HepG2 (cell line): ENCODE measurements around the gene CHL1. TPM values are rescaled to one million over a fixed set of nuclear protein-coding genes. Genes with fewer than 3 reads are reported as not detected.

ENCODE experiments used
- ATAC-seq: fragments of 200-7000 bp; cut with Tn5 transposase; 3 replicates; pipeline ENCODE4 v1.9.1; 2020; ENCODE audit warnings: mild to moderate bottlenecking, moderate library complexity
- BruUV-seq: library from RNA; stranded (reverse); fragments of 400-500 nt; replicated peaks from 2 replicates; lab custom pipeline; 2021; lab: Mats Ljungman, UMichigan
- CTCF ChIA-PET: fragments of 300-600 bp; formaldehyde crosslinking; extraction: SDS; loops from one replicate; lab custom pipeline; 2021; ENCODE audit warnings: low total read pairs, inconsistent platforms, low intra/inter-chr PET ratio; lab: Yijun Ruan, JAX
- POLR2A ChIA-PET: fragments of 350-600 bp; sonication (Branson Sonifier 250); formaldehyde crosslinking; loops from one replicate; lab custom pipeline; 2020; ENCODE audit warnings: antibody characterized with exemption, inconsistent platforms; lab: Yijun Ruan, JAX
- DNase-seq: peaks from one replicate; pipeline ENCODE4 v3.0.0-alpha.2; 2015; ENCODE audit warnings: low spot score
- FAIRE-seq: peaks from 3 replicates; lab custom pipeline; 2011; peaks lifted over from hg19 to GRCh38; lab: Jason Lieb, UNC
- H2AFZ ChIP-seq: one replicate; pipeline ENCODE4 v1.6.1; 2011; ENCODE audit warnings: low read length, inconsistent platforms
- H3K27ac ChIP-seq: fragments of 300-600 bp; 3 replicates; pipeline ENCODE4 v1.8.0; 2011; ENCODE audit warnings: mixed run types, mild to moderate bottlenecking, mixed read lengths, low read length, inconsistent platforms; ENCODE audit not compliant: insufficient read depth; ENCODE audit errors: extremely low read length
- H3K27me3 ChIP-seq, 2 experiments: fragments of 200-600 bp in 1 of 2; 2 replicates in 1 of 2; 3 replicates in 1 of 2; pipeline versions ENCODE4 v1.6.0 to v1.8.0; 2011; ENCODE audit warnings: low read length in 2 of 2, mild to moderate bottlenecking in 2 of 2, moderate library complexity in 2 of 2, inconsistent platforms in 1 of 2; ENCODE audit not compliant: insufficient read depth in 2 of 2, control insufficient read depth in 1 of 2
- H3K36me3 ChIP-seq, 2 experiments: fragments of 200-600 bp in 1 of 2; replicated peaks in 1 of 2; 2 replicates in 1 of 2; 3 replicates in 1 of 2; pipeline versions ENCODE4 v1.5.1 to v1.8.0; 2011; ENCODE audit warnings: low read length in 2 of 2, inconsistent platforms in 1 of 2; ENCODE audit not compliant: insufficient read depth in 2 of 2, control insufficient read depth in 1 of 2
- H3K4me1 ChIP-seq: 2 replicates; pipeline ENCODE4 v1.5.1; 2012; ENCODE audit warnings: low read length, inconsistent platforms; ENCODE audit not compliant: insufficient read depth
- H3K4me2 ChIP-seq: 2 replicates; pipeline ENCODE4 v1.6.0; 2011; ENCODE audit warnings: low read depth, low read length, inconsistent platforms
- H3K4me3 ChIP-seq, 3 experiments: fragments of 200-600 bp in 1 of 3; sonication (generic), shearing (Covaris generic) in 1 of 3; replicated peaks in 1 of 3; 2 replicates each; pipeline ENCODE4 v1.5.1; 2011 to 2016; ENCODE audit warnings: low read length in 3 of 3, inconsistent platforms in 2 of 3, low read depth in 2 of 3, mild to moderate bottlenecking in 2 of 3, control low read depth in 1 of 3, mixed read lengths in 1 of 3; ENCODE audit not compliant: insufficient read depth in 1 of 3
- H3K79me2 ChIP-seq: one replicate; pipeline ENCODE4 v1.6.1; 2011; ENCODE audit warnings: low read length, inconsistent platforms; ENCODE audit not compliant: insufficient read depth
- H3K9ac ChIP-seq: 2 replicates; pipeline ENCODE4 v1.6.0; 2011; ENCODE audit warnings: mild to moderate bottlenecking, low read depth, low read length, inconsistent platforms; ENCODE audit not compliant: insufficient read depth
- H3K9me3 ChIP-seq: 2 replicates; pipeline ENCODE4 v1.5.1; 2012; ENCODE audit warnings: mild to moderate bottlenecking, low read length
- H4K20me1 ChIP-seq: 2 replicates; pipeline ENCODE4 v1.6.0; 2011; ENCODE audit warnings: inconsistent platforms, mild to moderate bottlenecking, low read length, moderate library complexity; ENCODE audit not compliant: insufficient read depth
- AGO1 ChIP-seq: fragments of 200-400 bp; formaldehyde crosslinking; IDR thresholded peaks from 2 replicates; pipeline ENCODE4 v1.6.1; 2017; ENCODE audit warnings: mild to moderate bottlenecking, low read depth, low read length, moderate library complexity; ENCODE audit not compliant: poor library complexity, severe bottlenecking
- GFI1 ChIP-seq: sonication (generic); formaldehyde crosslinking; IDR thresholded peaks from 2 replicates; pipeline ENCODE4 v1.5.0; 2020; ENCODE audit warnings: missing genetic modification reagents, mild to moderate bottlenecking, borderline replicate concordance
- HES4 ChIP-seq: sonication (generic); formaldehyde crosslinking; IDR thresholded peaks from 2 replicates; pipeline ENCODE4 v1.9.0; 2021; ENCODE audit warnings: mild to moderate bottlenecking, missing genetic modification reagents, borderline replicate concordance
- JDP2 ChIP-seq: sonication (generic); formaldehyde crosslinking; IDR thresholded peaks from 2 replicates; pipeline ENCODE4 v1.8.1; 2022; ENCODE audit warnings: missing genetic modification reagents, borderline replicate concordance
- MAFK ChIP-seq, 2 experiments: IDR thresholded peaks in 1 of 2; conservative IDR thresholded peaks in 1 of 2; 2 replicates each; pipeline ENCODE4 v1.6.1; 2011; ENCODE audit warnings: improper control_type of control experiment in 2 of 2, low read length in 2 of 2
- MYPOP ChIP-seq: sonication (generic); formaldehyde crosslinking; IDR thresholded peaks from 2 replicates; pipeline ENCODE4 v1.8.1; 2023; ENCODE audit warnings: mild to moderate bottlenecking, moderate library complexity, missing genetic modification reagents
- RFX1 ChIP-seq: fragments of 450-650 bp; IDR thresholded peaks from 2 replicates; pipeline ENCODE4 v1.6.1; 2017
- STAG1 ChIP-seq: sonication (generic); formaldehyde crosslinking; IDR thresholded peaks from 2 replicates; pipeline ENCODE4 v1.4.0; 2020; ENCODE audit warnings: missing genetic modification reagents
- ZBTB3 ChIP-seq: sonication (generic); formaldehyde crosslinking; IDR thresholded peaks from 2 replicates; pipeline ENCODE4 v1.4.0; 2020; ENCODE audit warnings: low read depth, mild to moderate bottlenecking, moderate library complexity, missing genetic modification reagents, borderline replicate concordance
- ZBTB46 ChIP-seq: sonication (generic); formaldehyde crosslinking; IDR thresholded peaks from 2 replicates; pipeline ENCODE4 v1.4.0; 2020; ENCODE audit warnings: mild to moderate bottlenecking, missing genetic modification reagents, borderline replicate concordance
- ZNF205 ChIP-seq: IDR thresholded peaks from 2 replicates; pipeline ENCODE4 v1.6.1; 2018; ENCODE audit warnings: missing biosample characterization, missing genetic modification reagents
- ZNF264 ChIP-seq: sonication (generic); formaldehyde crosslinking; IDR thresholded peaks from 2 replicates; pipeline ENCODE4 v1.4.0; 2020; ENCODE audit warnings: missing genetic modification reagents
- ZNF367 ChIP-seq: sonication (generic); formaldehyde crosslinking; IDR thresholded peaks from 2 replicates; pipeline ENCODE4 v1.4.0; 2020; ENCODE audit warnings: missing genetic modification reagents, borderline replicate concordance
- ZNF557 ChIP-seq: sonication (generic); formaldehyde crosslinking; IDR thresholded peaks from 2 replicates; pipeline ENCODE4 v1.4.0; 2020; ENCODE audit warnings: missing genetic modification reagents
- ZNF674 ChIP-seq: sonication (generic); formaldehyde crosslinking; IDR thresholded peaks from 2 replicates; pipeline ENCODE4 v1.5.0; 2020; ENCODE audit warnings: low read depth, mild to moderate bottlenecking, missing genetic modification reagents
- WGBS: methylation state at CpG from one replicate; pipeline ENCODE4 v1.1.6; 2017; ENCODE audit warnings: low lambda C conversion rate; 5-methylcytosine and 5-hydroxymethylcytosine counted together
- in situ Hi-C: cut with HindIII; loops from 2 replicates; pipeline ENCODE4 v1.10.0; 2017; ENCODE audit warnings: low pct_unique_long_range_greater_than_20kb; ENCODE audit not compliant: extremely low pct_ligation_motif_present
- intact Hi-C: fragments of 100-400 bp; cut with micrococcal nuclease; formaldehyde crosslinking; loops from one replicate; pipeline ENCODE4 v1.10.0; 2022; ENCODE audit not compliant: unreplicated experiment
- polyA plus RNA-seq, 8 experiments: library from polyadenylated mRNA; depleted of rRNA in 3 of 8; stranded (reverse) in 7 of 8; unstranded in 1 of 8; fragments of >200 nt; fragmentation: Illumina TruSeq in 4 of 8; extraction: Trizol in 4 of 8; gene quantifications; 2 replicates each; pipeline versions ENCODE4 v1.2.1 to v1.2.3, GENCODE V29; 2011 to 2016; ENCODE audit warnings: low read depth in 4 of 8, missing spikeins in 1 of 8, mixed read lengths in 1 of 8; ENCODE audit not compliant: insufficient read depth in 1 of 8
- total RNA-seq, 5 experiments: library from RNA; depleted of rRNA; stranded (reverse); fragments of >200 nt; fragmentation: Illumina TruSeq; extraction: Trizol; gene quantifications; 2 replicates each; pipeline ENCODE4 v1.2.3, GENCODE V29; 2016; ENCODE audit warnings: low read depth in 1 of 5
- TF ChIP-seq, protein P1 (sequence below): sonication (generic); formaldehyde crosslinking; IDR thresholded peaks from 2 replicates; pipeline ENCODE4 v1.8.0; 2022; ENCODE audit warnings: mild to moderate bottlenecking, missing genetic modification reagents, moderate library complexity

Gene CHL1
- total and polyA plus RNA-seq, 2 of the 13 experiments (the other 11 are each of a cell fraction or from before 2014, with no cell fraction given) = not detected

- TF ChIP-seq, protein P1, sequence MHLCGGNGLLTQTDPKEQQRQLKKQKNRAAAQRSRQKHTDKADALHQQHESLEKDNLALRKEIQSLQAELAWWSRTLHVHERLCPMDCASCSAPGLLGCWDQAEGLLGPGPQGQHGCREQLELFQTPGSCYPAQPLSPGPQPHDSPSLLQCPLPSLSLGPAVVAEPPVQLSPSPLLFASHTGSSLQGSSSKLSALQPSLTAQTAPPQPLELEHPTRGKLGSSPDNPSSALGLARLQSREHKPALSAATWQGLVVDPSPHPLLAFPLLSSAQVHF (CRISPR knock-in tag) = no peak
- TF ChIP-seq MAFK (conservative IDR thresholded peaks at IDR 0.05 in 1 of 2, IDR thresholded peaks at IDR 0.05 in 1 of 2; ENCODE audit: low read length in 2 of 2) = peak in 1 of 2 experiments; percentile 30; a peak in 1 of 4 replicates
- TF ChIP-seq, all 625 proteins: peak for 2
Observed at GRCh38 chr3:291646-292436, 95.3 kb downstream of the CHL1 start (continued).

- Histone ChIP-seq H4K20me1 (no peaks in the 10 kb centered on the region), H3K4me3 (no peak overlapping the region), H3K9ac (no peak overlapping the region), H3K36me3 (no peaks in the 10 kb centered on the region), H3K79me2 (no peaks in the 10 kb centered on the region), H3K27me3 (no peaks in the 10 kb centered on the region), H2AFZ (no peak overlapping the region), H3K4me1 (no peaks in the 10 kb centered on the region), H3K4me2 (no peak overlapping the region), H3K9me3 (no peaks in the 10 kb centered on the region), H3K27ac (no peak overlapping the region)
- ATAC-seq (no peak), DNase-seq (no peak), FAIRE-seq (no peak)
- in situ Hi-C loops (no loop called here), intact Hi-C loops (no loop called here)
- 26% methylated on average over 8 of the region's 8 CpGs for WGBS
- BruUV-seq = no TSS peak
- ChIA-PET CTCF (no interaction called here), POLR2A (no interaction called here)
- TF ChIP-seq ZNF205 (CRISPR knock-in tag) (no peak), JDP2 (CRISPR knock-in tag) (no peak), STAG1 (CRISPR knock-in tag) (no peak), ZNF557 (CRISPR knock-in tag) (no peak), GFI1 (CRISPR knock-in tag) (no peak), RFX1 (no peak), AGO1 (no peak), ZNF674 (CRISPR knock-in tag) (no peak), ZNF367 (CRISPR knock-in tag) (no peak), ZBTB3 (CRISPR knock-in tag) (no peak), HES4 (CRISPR knock-in tag) (no peak), ZBTB46 (CRISPR knock-in tag) (no peak), ZNF264 (no peak), MYPOP (CRISPR knock-in tag) (no peak)
Observed at GRCh38 chr3:294096-294495, 97.5 kb downstream of the CHL1 start.
